Ishikawa (cell line): Measurements from ENCODE around the gene KRT1.

ENCODE experiments used
- CEBPB ChIP-seq: IDR thresholded peaks from 2 replicates; pipeline ENCODE4 v1.6.1; 2012
- CREB1 ChIP-seq: IDR thresholded peaks from 2 replicates; pipeline ENCODE4 v1.6.1; 2012; ENCODE audit warnings: low read depth
- EGR1 ChIP-seq: IDR thresholded peaks from 2 replicates; pipeline ENCODE4 v1.6.1; 2012
- EP300 ChIP-seq: IDR thresholded peaks from 2 replicates; pipeline ENCODE4 v1.6.1; 2012; ENCODE audit warnings: borderline replicate concordance
- FOXM1 ChIP-seq: IDR thresholded peaks from 2 replicates; pipeline ENCODE4 v1.6.1; 2012; ENCODE audit warnings: low read depth, borderline replicate concordance
- NFIC ChIP-seq: IDR thresholded peaks from 2 replicates; pipeline ENCODE4 v1.6.1; 2012
- RAD21 ChIP-seq: IDR thresholded peaks from 2 replicates; pipeline ENCODE4 v1.6.1; 2012; ENCODE audit warnings: low read depth
- REST ChIP-seq: IDR thresholded peaks from 2 replicates; pipeline ENCODE4 v1.6.1; 2012; ENCODE audit warnings: low read depth, mild to moderate bottlenecking
- TAF1 ChIP-seq: IDR thresholded peaks from 2 replicates; pipeline ENCODE4 v1.6.1; 2012; ENCODE audit warnings: low read depth, mild to moderate bottlenecking
- TCF12 ChIP-seq: IDR thresholded peaks from 2 replicates; pipeline ENCODE4 v1.6.1; 2012; ENCODE audit warnings: low read depth
- TEAD4 ChIP-seq: IDR thresholded peaks from 2 replicates; pipeline ENCODE4 v1.6.1; 2012
- USF1 ChIP-seq: IDR thresholded peaks from 2 replicates; pipeline ENCODE4 v1.6.1; 2012
- YY1 ChIP-seq: IDR thresholded peaks from 2 replicates; pipeline ENCODE4 v1.6.1; 2012; ENCODE audit warnings: low read depth
- ZBTB7A ChIP-seq: IDR thresholded peaks from 2 replicates; pipeline ENCODE4 v1.6.1; 2012; ENCODE audit warnings: low read depth
- TF ChIP-seq, protein P1 (sequence below): IDR thresholded peaks from 2 replicates; pipeline ENCODE4 v1.6.1; 2012

The KRT1 gene

GRCh38 chr12:52650520-52651081 is 29.6 kb downstream of the KRT1 start:
- TF ChIP-seq TEAD4, result no peak
- TF ChIP-seq CEBPB, result no peak
- TF ChIP-seq REST, result no peak
- TF ChIP-seq, protein P1, sequence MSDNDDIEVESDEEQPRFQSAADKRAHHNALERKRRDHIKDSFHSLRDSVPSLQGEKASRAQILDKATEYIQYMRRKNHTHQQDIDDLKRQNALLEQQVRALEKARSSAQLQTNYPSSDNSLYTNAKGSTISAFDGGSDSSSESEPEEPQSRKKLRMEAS, result no peak
- no peak for TF ChIP-seq NFIC
- TF ChIP-seq EP300, result no peak
- TF ChIP-seq CREB1, result no peak
- no peak for TF ChIP-seq FOXM1
- no peak for TF ChIP-seq ZBTB7A
- TF ChIP-seq USF1, result no peak
- no peak for TF ChIP-seq YY1

DNA sequence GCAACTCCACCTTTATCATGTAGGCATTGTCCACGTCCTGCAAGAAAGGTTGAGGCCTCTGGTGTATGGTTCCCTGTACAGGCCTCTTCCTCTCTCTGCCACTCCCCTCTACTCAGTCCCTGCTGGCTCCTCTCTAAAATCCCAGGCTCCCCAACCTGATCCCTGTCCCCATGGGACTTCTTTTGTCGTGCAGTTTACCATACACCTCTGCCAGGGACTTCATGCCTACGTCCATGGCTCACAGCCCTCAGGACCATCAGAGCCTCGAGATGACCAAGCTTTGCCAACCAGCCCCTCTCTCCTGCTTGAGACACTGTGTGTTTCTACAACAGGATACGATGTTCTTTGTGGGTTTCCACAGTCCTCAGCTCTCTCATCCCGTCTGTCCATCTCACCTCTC is 31.1 kb downstream of the KRT1 start:
- TF ChIP-seq EP300 (no peak), TAF1 (no peak), CEBPB (no peak), YY1 (no peak), TCF12 (no peak)
- TF ChIP-seq, protein P1, result no peak

GRCh38 chr12:52648012-52648550 is 32.1 kb downstream of the KRT1 start:
- TF ChIP-seq EP300 (no peak), CEBPB (no peak), NFIC (no peak), ZBTB7A (no peak), TAF1 (no peak), YY1 (no peak), EGR1 (no peak), FOXM1 (no peak), TCF12 (no peak), RAD21 (no peak), CREB1 (no peak), REST (no peak), USF1 (no peak), TEAD4 (no peak)
- TF ChIP-seq, protein P1, result no peak

DNA sequence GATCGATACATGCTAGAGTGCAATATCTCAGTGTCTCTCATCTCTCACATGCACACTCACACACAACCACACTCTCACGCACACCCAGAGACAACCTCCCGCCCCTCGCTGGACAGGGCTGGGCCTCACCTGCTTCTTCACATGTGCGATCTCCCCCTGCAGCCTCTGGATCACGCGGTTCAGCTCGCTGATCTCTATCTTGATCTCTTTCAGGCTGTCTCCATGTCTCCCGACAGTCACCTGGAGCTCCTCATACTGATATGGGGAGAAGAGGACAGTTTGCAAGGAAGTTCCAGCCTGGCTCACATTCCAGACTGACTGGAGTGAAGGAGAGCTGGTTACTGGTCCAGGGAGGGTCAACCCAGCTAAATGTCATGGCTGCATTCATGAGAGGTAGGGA is 32.6 kb downstream of the KRT1 start:
- TF ChIP-seq, protein P1, result no peak
- TF ChIP-seq RAD21, result no peak
- TF ChIP-seq TEAD4, result no peak
- no peak for TF ChIP-seq CEBPB
- no peak for TF ChIP-seq ZBTB7A
- no peak for TF ChIP-seq CREB1
- TF ChIP-seq USF1, result no peak
- TF ChIP-seq YY1, result no peak
- no peak for TF ChIP-seq FOXM1

GRCh38 chr12:52646613-52647012 is 33.6 kb downstream of the KRT1 start:
- TF ChIP-seq RAD21, result no peak
- TF ChIP-seq TEAD4, result no peak
- no peak for TF ChIP-seq FOXM1
- TF ChIP-seq ZBTB7A, result no peak
- TF ChIP-seq, protein P1, result no peak
